GM06990 (cell line): ENCODE results near the gene CMTM2.

Experiments
- DNase-seq: peaks from one replicate; pipeline ENCODE4 v3.0.0-alpha.2; 2011; ENCODE audit not compliant: insufficient read length; ENCODE audit errors: extremely low read depth
- H3K27me3 ChIP-seq: replicated peaks from 2 replicates; pipeline ENCODE4 v1.6.0; 2011; ENCODE audit warnings: low read length; ENCODE audit not compliant: control insufficient read depth, insufficient read depth
- H3K36me3 ChIP-seq: 2 replicates; pipeline ENCODE4 v1.5.1; 2011; ENCODE audit warnings: low read length; ENCODE audit not compliant: control insufficient read depth, insufficient read depth
- H3K4me3 ChIP-seq: replicated peaks from 2 replicates; pipeline ENCODE4 v1.5.1; 2011; ENCODE audit warnings: low read depth, mild to moderate bottlenecking, control low read depth, low read length
- TF ChIP-seq, protein P1 (sequence below): IDR thresholded peaks from 2 replicates; pipeline ENCODE4 v1.5.1; 2011; ENCODE audit warnings: low read length, control low read depth, mild to moderate bottlenecking, inconsistent platforms; ENCODE audit not compliant: insufficient read depth, poor library complexity, severe bottlenecking

Gene CMTM2

DNA sequence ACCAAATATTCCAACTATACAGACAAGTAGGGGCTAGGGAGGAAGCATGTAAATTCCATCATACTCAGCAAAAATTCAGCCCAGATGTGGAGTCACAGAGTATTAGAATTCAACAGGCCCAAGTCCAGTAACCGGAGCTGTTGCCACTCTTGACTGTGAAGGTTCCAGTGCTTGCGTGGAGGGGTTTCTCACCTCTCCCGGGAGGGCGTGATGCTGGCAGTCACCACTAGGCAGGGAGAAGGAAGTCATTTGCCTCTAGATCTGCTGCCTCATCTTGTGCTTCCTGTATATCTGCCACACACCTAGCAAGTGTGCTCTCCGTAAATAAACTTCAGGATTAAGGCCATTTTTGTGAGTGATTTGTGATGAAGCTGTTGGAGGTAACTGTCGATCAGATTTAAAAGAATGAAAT lies 27.9 kb upstream of the CMTM2 start:
- Histone ChIP-seq H3K36me3 (no peaks in the 10 kb centered on the region), H3K27me3 (no peaks in the 10 kb centered on the region), H3K4me3 (no peak overlapping the region)
- DNase-seq, result peak; percentile 45
- TF ChIP-seq, protein P1, sequence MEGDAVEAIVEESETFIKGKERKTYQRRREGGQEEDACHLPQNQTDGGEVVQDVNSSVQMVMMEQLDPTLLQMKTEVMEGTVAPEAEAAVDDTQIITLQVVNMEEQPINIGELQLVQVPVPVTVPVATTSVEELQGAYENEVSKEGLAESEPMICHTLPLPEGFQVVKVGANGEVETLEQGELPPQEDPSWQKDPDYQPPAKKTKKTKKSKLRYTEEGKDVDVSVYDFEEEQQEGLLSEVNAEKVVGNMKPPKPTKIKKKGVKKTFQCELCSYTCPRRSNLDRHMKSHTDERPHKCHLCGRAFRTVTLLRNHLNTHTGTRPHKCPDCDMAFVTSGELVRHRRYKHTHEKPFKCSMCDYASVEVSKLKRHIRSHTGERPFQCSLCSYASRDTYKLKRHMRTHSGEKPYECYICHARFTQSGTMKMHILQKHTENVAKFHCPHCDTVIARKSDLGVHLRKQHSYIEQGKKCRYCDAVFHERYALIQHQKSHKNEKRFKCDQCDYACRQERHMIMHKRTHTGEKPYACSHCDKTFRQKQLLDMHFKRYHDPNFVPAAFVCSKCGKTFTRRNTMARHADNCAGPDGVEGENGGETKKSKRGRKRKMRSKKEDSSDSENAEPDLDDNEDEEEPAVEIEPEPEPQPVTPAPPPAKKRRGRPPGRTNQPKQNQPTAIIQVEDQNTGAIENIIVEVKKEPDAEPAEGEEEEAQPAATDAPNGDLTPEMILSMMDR, result peak; percentile 30

DNA sequence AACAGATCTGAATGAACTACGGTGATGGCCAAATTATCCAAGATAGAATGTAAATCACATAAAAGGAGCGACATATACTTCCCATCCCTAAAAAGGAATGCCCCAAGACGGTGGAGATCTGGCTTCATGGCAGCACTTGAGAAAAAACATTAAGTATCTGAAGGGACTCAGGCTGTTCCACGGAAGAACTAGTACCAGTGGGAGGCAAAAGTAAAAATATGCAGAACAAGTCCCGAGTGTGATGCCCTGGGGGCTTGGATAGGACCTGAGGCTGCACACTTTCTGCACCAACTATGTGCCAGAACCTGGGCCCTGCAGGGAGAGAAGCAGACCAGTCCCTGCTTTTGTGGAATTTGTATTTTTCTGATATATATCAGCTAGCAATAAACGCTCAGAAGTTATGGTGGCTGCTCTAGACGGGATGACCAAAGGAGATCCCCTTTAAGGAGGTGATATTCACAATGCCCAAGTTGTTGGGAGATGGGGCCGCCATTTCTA lies 27.4 kb upstream of the CMTM2 start:
- no peaks in the 10 kb centered on the region for H3K27me3 ChIP-seq
- no peaks in the 10 kb centered on the region for H3K36me3 ChIP-seq
- peak overlapping the region; percentile 66 for H3K4me3 ChIP-seq
- DNase-seq, result no peak
- TF ChIP-seq, protein P1, result no peak

DNA sequence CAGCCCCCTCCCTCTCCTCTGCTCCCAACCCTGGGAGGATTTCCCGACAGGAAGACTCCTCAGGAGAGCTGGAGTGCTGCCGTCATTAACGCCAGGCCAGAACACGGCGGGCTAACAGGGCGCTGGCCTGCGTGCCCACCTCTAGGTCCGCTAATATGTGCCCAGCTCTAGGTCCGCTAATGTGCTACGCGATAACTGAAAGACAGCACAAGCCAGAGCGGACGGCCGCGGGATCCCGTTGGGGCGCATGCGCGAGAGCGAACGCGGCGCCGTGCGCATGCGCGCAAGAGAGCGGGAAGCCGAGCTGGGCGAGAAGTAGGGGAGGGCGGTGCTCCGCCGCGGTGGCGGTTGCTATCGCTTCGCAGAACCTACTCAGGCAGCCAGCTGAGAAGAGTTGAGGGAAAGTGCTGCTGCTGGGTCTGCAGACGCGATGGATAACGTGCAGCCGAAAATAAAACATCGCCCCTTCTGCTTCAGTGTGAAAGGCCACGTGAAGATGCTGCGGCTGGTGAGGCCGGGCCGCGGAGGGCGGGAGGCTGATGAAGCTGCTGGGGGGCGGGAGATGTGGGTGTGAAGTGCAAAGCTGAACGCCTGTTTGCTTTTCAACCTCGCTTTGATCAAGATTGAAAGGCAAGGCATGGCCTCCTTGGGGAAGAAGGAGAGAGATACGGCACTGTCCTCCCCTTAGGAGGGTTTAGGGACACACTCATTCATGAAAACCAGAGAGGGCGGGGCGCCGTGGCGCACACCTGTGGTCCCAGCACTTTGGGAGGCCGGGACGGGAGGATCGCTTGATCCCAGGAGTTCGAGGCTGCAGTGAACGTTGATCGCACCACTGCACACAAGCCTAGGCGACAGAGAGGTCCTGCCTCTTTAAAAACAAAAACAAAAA lies 26.7 kb upstream of the CMTM2 start, which contains the start of gene CKLF:
TSS of gene CKLF (plus strand) at position 291 of the 892 bp plus-strand sequence. CDS start at position 431, 140 bp downstream.
- TF ChIP-seq, protein P1, result no peak
- Histone ChIP-seq H3K36me3 (no peaks in the 10 kb centered on the region), H3K27me3 (no peaks in the 10 kb centered on the region), H3K4me3 (peak within 1 kb of the TSS; percentile 66)
- DNase-seq, result peak; percentile 98

DNA sequence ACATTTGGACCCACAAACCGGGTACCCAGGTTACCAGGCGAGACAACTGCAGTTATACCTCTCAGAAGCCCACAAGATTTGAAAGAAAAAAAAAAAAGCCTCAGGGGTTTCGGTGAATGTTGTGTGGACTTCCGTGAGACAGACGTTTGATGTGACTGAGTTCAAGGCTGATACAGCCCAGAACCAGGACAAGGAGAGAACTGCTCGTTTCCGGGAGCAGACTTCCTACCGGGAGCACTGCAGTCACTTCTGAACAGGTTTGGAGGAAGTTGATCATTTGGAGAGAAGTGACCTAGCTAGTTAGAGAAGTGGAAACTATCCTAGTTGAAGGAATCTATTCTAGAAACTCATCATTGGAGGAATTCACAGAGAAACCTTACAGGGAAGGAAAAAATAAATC lies 26.0 kb upstream of the CMTM2 start:
- no peaks in the 10 kb centered on the region for H3K36me3 ChIP-seq
- TF ChIP-seq, protein P1, result no peak
- H3K27me3 ChIP-seq, result no peaks in the 10 kb centered on the region
- H3K4me3 ChIP-seq, result peak overlapping the region; percentile 66
- no peak for DNase-seq

DNA sequence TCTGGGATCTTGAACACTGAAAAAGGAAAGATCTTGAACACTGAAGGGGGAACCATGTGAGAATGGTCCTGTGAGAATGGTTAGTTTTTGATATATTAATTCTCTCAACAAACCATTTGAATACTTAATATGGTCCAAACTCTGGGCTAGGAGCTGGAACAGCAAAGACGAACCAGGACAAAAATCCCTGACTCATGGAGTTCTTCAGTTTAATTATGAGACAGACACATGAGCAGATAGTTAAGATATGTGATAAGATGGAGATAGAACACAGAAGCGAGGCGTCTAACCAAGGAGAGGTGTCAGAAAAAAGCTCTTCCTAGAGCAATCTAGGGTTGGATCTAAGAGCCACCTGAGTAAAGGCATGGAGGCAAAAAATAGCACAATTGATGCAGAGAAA lies 25.2 kb upstream of the CMTM2 start:
- no peak for DNase-seq
- Histone ChIP-seq H3K27me3 (no peaks in the 10 kb centered on the region), H3K4me3 (no peak overlapping the region), H3K36me3 (no peaks in the 10 kb centered on the region; the same call in none of the 2 replicates)
- TF ChIP-seq, protein P1, result no peak
